ENCODE data around the gene HBG1.
"Not testable (repeated sequence)": the region's sequence is repeated elsewhere in the genome, so short reads cannot be mapped to it uniquely, and the experiment has no call there.

The HBG1 gene

GRCh38 chr11:5249807-5250396 is at the start of gene HBG1:
Gene HBG1, minus strand, starts transcription at chr11:5249857. Its CDS starts 53 bp downstream, at chr11:5249804.
- DNase-seq (ENCODE audit: low read depth), result not testable (repeated sequence)

GRCh38 chr11:5298451-5298850 is 48.8 kb upstream of the HBG1 start:
- DNase-seq (ENCODE audit: low read depth), result no peak

- no peak for DNase-seq (ENCODE audit: low read depth)
Measured at GRCh38 chr11:5297721-5298323, 48.2 kb upstream of the HBG1 start.

- DNase-seq (ENCODE audit: low read depth), result not testable (repeated sequence)
Measured at GRCh38 chr11:5294342-5294995, 44.8 kb upstream of the HBG1 start.

- DNase-seq (ENCODE audit: low read depth), result no peak
Measured at GRCh38 chr11:5293028-5293427, 43.4 kb upstream of the HBG1 start.

GRCh38 chr11:5291207-5291838 is 41.7 kb upstream of the HBG1 start:
- DNase-seq (ENCODE audit: low read depth), result no peak

GRCh38 chr11:5290106-5290505 is 40.4 kb upstream of the HBG1 start:
- DNase-seq (ENCODE audit: low read depth), result no peak

- DNase-seq (ENCODE audit: low read depth), result no peak
Measured at GRCh38 chr11:5289696-5290095, 40.0 kb upstream of the HBG1 start.

GRCh38 chr11:5288906-5289550 is 39.4 kb upstream of the HBG1 start:
- no peak for DNase-seq (ENCODE audit: low read depth)

GRCh38 chr11:5288108-5288905 is 38.6 kb upstream of the HBG1 start:
- no peak for DNase-seq (ENCODE audit: low read depth)

- DNase-seq (ENCODE audit: low read depth), result no peak
Measured at GRCh38 chr11:5286901-5287300, 37.2 kb upstream of the HBG1 start.

- DNase-seq (ENCODE audit: low read depth), result no peak
Measured at GRCh38 chr11:5286351-5286750, 36.7 kb upstream of the HBG1 start.

GRCh38 chr11:5285703-5286340 is 36.2 kb upstream of the HBG1 start:
- no peak for DNase-seq (ENCODE audit: low read depth)

- no peak for DNase-seq (ENCODE audit: low read depth)
Measured at GRCh38 chr11:5284637-5285036, 35.0 kb upstream of the HBG1 start.

- DNase-seq (ENCODE audit: low read depth), result no peak
Measured at GRCh38 chr11:5283882-5284281, 34.2 kb upstream of the HBG1 start.

GRCh38 chr11:5283086-5283485 is 33.4 kb upstream of the HBG1 start:
- DNase-seq (ENCODE audit: low read depth), result no peak

GRCh38 chr11:5282628-5283027 is 33.0 kb upstream of the HBG1 start:
- no peak for DNase-seq (ENCODE audit: low read depth)

- no peak for DNase-seq (ENCODE audit: low read depth)
Measured at GRCh38 chr11:5281596-5281995, 31.9 kb upstream of the HBG1 start.

GRCh38 chr11:5280582-5281102 is 31.0 kb upstream of the HBG1 start:
- no peak for DNase-seq (ENCODE audit: low read depth)

- no peak for DNase-seq (ENCODE audit: low read depth)
Measured at GRCh38 chr11:5279471-5280090, 29.9 kb upstream of the HBG1 start.

Measured in stimulated activated CD8-positive, alpha-beta memory T cell treated with anti-CD3 and anti-CD28 coated beads, Interleukin-4, amount 100 ng/mL, for 24 hours (primary cell).